ENCODE data around the gene GBX1.

DNA sequence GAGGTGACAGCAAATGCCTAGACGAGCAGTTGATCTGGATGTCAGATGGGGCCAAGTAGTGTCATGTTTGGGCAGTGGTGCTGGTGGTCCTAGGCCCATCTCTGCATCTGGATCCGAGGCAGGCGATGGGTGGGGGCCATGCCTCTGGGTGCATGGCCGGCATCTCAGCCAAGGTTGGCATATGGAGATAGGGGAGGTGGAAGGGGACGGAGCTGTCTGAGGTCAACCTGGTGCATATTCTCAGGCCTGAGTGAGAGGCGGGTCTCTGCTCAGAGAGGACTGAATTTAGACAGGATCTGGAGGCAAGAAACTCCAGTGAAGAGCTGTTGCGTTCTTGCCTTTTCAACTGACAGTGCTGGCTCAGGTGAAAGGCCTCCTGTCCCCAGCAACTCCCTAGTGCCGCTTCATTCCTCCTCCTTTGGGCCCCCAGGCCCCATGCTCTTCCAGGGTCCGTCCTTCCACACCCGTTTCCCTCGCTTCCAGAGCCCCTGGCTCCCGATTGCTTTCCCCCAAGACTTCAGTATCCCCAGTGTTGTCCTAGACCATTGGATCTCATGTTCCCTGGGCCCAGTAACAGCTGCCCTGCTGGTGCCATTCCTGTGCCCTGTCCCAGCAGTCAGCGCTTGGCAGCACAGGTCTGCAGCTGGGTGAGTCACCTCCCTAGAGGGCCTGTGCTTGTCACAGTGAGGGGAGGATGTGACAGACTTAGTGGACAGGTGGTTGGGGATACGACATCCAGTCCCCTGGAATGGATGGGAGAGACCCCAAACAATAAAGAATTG, 32.6 kb downstream of the GBX1 start:
- TF ChIP-seq POLR2A (IDR thresholded peaks at IDR 0.05; ENCODE audit: low read depth, low read length) (no peak), POLR2AphosphoS5 (IDR thresholded peaks at IDR 0.05; ENCODE audit: low read depth, low read length) (no peak)

Measured in GM12891 (cell line).